Measurements from ENCODE around the gene MARCHF3. TPM values are rescaled to one million over a fixed set of nuclear protein-coding genes. Genes with fewer than 3 reads are reported as not detected.

Gene MARCHF3
- total and polyA plus RNA-seq, 2 donors (not counting 3 experiments of a cell fraction or from before 2014, with no cell fraction given), result 31.9 to 35.0 TPM

DNA sequence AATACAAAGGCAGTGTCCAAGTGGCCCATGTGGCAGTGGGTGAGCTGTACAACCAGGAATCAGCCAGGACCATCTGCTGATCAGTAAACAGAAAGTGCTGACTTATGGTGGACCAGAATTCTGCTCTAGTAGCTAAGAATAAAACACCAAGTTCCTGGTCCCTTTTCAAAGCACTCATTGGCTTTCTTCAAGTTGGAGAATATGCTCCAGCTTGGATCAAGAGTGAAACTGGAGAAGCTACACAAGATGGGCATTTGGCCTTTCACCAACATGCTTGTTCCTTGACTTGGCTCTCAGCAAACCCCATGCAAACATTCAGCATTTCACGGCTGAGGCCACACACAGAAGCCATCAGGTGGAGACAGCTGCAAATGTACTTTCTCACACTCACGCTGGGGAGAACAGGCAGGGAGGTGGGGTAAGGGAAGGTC, 32.1 kb downstream of the MARCHF3 start:
- Histone ChIP-seq H3K36me3 (ENCODE audit: control insufficient read depth in 2 of 2, extremely low read depth in 1 of 2, insufficient read depth in 2 of 2, low read length in 2 of 2) (no peaks in the 10 kb centered on the region), H2AFZ (ENCODE audit: low read depth, low read length) (no peak overlapping the region), H4K20me1 (replicated peaks; ENCODE audit: control insufficient read depth, extremely low read depth, insufficient read depth, low read length) (no peaks in the 10 kb centered on the region), H3K4me2 (ENCODE audit: insufficient read depth, low read length) (no peak overlapping the region), H3K79me2 (ENCODE audit: control insufficient read depth, insufficient read depth, low read length) (peaks cover 86% of the 10 kb centered on the region), H3K9ac (replicated peaks; ENCODE audit: extremely low read depth, insufficient read depth, low read length) (no peak overlapping the region), H3K4me3 (replicated peaks in 1 of 3; ENCODE audit: insufficient read depth in 1 of 3, low read depth in 1 of 3, low read length in 3 of 3) (no peak overlapping the region), H3K9me3 (replicated peaks; ENCODE audit: control insufficient read depth, insufficient read depth, low read length) (no peaks in the 10 kb centered on the region), H3K27ac (ENCODE audit: insufficient read depth, low read depth, low read length) (no peak overlapping the region), H3K9me1 (replicated peaks; ENCODE audit: control insufficient read depth, extremely low read depth, insufficient read depth, low read length) (no peaks in the 10 kb centered on the region), H3K27me3 (ENCODE audit: control insufficient read depth in 2 of 2, insufficient read depth in 2 of 2, low read length in 2 of 2) (no peaks in the 10 kb centered on the region), H3K4me1 (ENCODE audit: control insufficient read depth, extremely low read depth, insufficient read depth, low read length) (peaks cover 21% of the 10 kb centered on the region)
- intact Hi-C loops (cut with micrococcal nuclease), result no loop called here
- ChIA-PET CTCF (interaction anchor here (1.4 kb wide), 1 partner anchor 16 kb away, joined by 3 read pairs; no protein-coding TSS in a partner anchor), POLR2A (no interaction called here)
- TF ChIP-seq EZH2 (IDR thresholded peaks at IDR 0.05; ENCODE audit: borderline replicate concordance, low read depth, low read length, severe bottlenecking) (no peak), POLR2A (IDR thresholded peaks at IDR 0.05; ENCODE audit: low read depth, low read length) (no peak), MYC (IDR thresholded peaks at IDR 0.05; ENCODE audit: low read depth, low read length) (no peak), JUN (IDR thresholded peaks at IDR 0.05; ENCODE audit: borderline replicate concordance, insufficient read depth, insufficient read length, low read depth) (no peak), POLR2AphosphoS5 (IDR thresholded peaks at IDR 0.05; ENCODE audit: insufficient read depth, low read depth, low read length) (no peak), FOS (IDR thresholded peaks at IDR 0.05; ENCODE audit: borderline replicate concordance, insufficient read depth, low read length) (no peak), GATA2 (IDR thresholded peaks at IDR 0.05; ENCODE audit: insufficient read depth, insufficient read length, low read depth, low read length) (no peak)
- TF ChIP-seq, protein P1, sequence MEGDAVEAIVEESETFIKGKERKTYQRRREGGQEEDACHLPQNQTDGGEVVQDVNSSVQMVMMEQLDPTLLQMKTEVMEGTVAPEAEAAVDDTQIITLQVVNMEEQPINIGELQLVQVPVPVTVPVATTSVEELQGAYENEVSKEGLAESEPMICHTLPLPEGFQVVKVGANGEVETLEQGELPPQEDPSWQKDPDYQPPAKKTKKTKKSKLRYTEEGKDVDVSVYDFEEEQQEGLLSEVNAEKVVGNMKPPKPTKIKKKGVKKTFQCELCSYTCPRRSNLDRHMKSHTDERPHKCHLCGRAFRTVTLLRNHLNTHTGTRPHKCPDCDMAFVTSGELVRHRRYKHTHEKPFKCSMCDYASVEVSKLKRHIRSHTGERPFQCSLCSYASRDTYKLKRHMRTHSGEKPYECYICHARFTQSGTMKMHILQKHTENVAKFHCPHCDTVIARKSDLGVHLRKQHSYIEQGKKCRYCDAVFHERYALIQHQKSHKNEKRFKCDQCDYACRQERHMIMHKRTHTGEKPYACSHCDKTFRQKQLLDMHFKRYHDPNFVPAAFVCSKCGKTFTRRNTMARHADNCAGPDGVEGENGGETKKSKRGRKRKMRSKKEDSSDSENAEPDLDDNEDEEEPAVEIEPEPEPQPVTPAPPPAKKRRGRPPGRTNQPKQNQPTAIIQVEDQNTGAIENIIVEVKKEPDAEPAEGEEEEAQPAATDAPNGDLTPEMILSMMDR (IDR thresholded peaks at IDR 0.05; ENCODE audit: extremely low read depth in 1 of 2, insufficient read depth in 1 of 2, low read depth in 1 of 2, low read length in 2 of 2), result no peak
- TF ChIP-seq, protein P2, sequence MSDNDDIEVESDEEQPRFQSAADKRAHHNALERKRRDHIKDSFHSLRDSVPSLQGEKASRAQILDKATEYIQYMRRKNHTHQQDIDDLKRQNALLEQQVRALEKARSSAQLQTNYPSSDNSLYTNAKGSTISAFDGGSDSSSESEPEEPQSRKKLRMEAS (IDR thresholded peaks at IDR 0.05; ENCODE audit: insufficient read depth, insufficient read length), result no peak
- DNase-seq (ENCODE audit: low read depth, low spot score) (no peak), FAIRE-seq (no peak)
- dilution Hi-C loops (cut with MboI; ENCODE audit: extremely low pct_ligation_motif_present, low sequenced_read_pairs), result no loop called here
- no TSS peak for BruUV-seq (replicated peaks)

All from endothelial cell of umbilical vein (primary cell).